OCI-LY3 (cell line): ENCODE results near the gene FAM216A.

Experiments used
- EZH2phosphoT487 ChIP-seq: fragments of 200-600 bp; shearing (Covaris generic); IDR thresholded peaks from 2 replicates; pipeline ENCODE4 v1.6.1; 2018; ENCODE audit warnings: antibody characterized with exemption, mixed run types, low read depth
- TF ChIP-seq, protein P1 (sequence below): fragments of 200-600, 300-600 bp; sonication (generic); IDR thresholded peaks from 2 replicates; pipeline ENCODE4 v1.5.1; 2014; ENCODE audit warnings: antibody characterized with exemption, low read length, low read depth

DNA sequence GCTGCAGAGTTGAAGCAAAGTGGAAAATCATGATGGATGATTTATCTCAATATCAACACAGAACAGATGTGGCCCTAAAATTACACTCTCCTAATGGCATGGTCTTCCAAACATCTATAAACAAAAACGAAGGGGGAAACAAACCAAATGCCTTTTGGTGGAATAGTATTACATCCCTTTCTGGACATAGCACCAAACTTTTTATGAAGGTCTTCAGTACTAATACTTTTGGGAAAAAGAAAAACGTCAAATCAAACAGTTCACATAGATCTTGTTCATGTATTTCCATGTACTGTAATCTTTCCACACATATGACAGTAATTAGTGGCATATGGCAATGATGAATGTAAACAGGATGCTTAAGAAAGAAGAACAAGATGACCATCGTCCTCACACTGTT lies 42.2 kb upstream of the FAM216A start:
- TF ChIP-seq, protein P1, sequence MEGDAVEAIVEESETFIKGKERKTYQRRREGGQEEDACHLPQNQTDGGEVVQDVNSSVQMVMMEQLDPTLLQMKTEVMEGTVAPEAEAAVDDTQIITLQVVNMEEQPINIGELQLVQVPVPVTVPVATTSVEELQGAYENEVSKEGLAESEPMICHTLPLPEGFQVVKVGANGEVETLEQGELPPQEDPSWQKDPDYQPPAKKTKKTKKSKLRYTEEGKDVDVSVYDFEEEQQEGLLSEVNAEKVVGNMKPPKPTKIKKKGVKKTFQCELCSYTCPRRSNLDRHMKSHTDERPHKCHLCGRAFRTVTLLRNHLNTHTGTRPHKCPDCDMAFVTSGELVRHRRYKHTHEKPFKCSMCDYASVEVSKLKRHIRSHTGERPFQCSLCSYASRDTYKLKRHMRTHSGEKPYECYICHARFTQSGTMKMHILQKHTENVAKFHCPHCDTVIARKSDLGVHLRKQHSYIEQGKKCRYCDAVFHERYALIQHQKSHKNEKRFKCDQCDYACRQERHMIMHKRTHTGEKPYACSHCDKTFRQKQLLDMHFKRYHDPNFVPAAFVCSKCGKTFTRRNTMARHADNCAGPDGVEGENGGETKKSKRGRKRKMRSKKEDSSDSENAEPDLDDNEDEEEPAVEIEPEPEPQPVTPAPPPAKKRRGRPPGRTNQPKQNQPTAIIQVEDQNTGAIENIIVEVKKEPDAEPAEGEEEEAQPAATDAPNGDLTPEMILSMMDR = no peak
- TF ChIP-seq EZH2phosphoT487 = no peak
